ENCODE data around the gene PLP1.
"Not testable (repeated sequence)": the region's sequence is repeated elsewhere in the genome, so short reads cannot be mapped to it uniquely, and the experiment has no call there.

PLP1 gene

GRCh38 chrX:103791826-103792485 lies 15.3 kb downstream of the PLP1 start:
- ATAC-seq (ENCODE audit: low read depth): no peak

GRCh38 chrX:103792916-103793544 lies 16.4 kb downstream of the PLP1 start:
- Mint-ChIP-seq H3K27ac (no peak overlapping the region), H3K9me3 (no peaks in the 10 kb centered on the region), H3K4me1 (peaks cover 12% of the 10 kb centered on the region), H3K27me3 (no peaks in the 10 kb centered on the region), H3K36me3 (no peaks in the 10 kb centered on the region), H3K4me3 (no peak overlapping the region)
- DNase-seq (ENCODE audit: low spot score in 2 of 2) (no peak), ATAC-seq (ENCODE audit: low read depth) (no peak)

More at GRCh38 chrX:103791826-103792485, 15.3 kb downstream of the PLP1 start:
- Mint-ChIP-seq H3K4me3 (no peak overlapping the region), H3K27ac (no peak overlapping the region), H3K9me3 (no peaks in the 10 kb centered on the region), H3K27me3 (no peaks in the 10 kb centered on the region), H3K4me1 (peaks cover 12% of the 10 kb centered on the region), H3K36me3 (no peaks in the 10 kb centered on the region)
- DNase-seq (ENCODE audit: low spot score in 2 of 2): no peak

- Mint-ChIP-seq H3K4me3 (no peak overlapping the region), H3K36me3 (no peaks in the 10 kb centered on the region), H3K27me3 (no peaks in the 10 kb centered on the region), H3K9me3 (no peaks in the 10 kb centered on the region), H3K4me1 (peaks cover 9% of the 10 kb centered on the region), H3K27ac (no peak overlapping the region)
- DNase-seq (ENCODE audit: low spot score in 2 of 2) (no peak), ATAC-seq (ENCODE audit: low read depth) (no peak)
Observed at GRCh38 chrX:103793545-103793940, 16.9 kb downstream of the PLP1 start.

- ATAC-seq (ENCODE audit: low read depth) (no peak), DNase-seq (ENCODE audit: low spot score in 2 of 2) (no peak)
- Mint-ChIP-seq H3K36me3 (no peaks in the 10 kb centered on the region), H3K4me3 (no peak overlapping the region), H3K4me1 (peaks cover 3% of the 10 kb centered on the region), H3K27ac (no peak overlapping the region), H3K27me3 (no peaks in the 10 kb centered on the region), H3K9me3 (no peaks in the 10 kb centered on the region)
Observed at GRCh38 chrX:103794119-103794518, 17.5 kb downstream of the PLP1 start.

- no peak overlapping the region for H3K4me3 Mint-ChIP-seq
- DNase-seq (ENCODE audit: low spot score in 2 of 2) (no peak), ATAC-seq (ENCODE audit: low read depth) (no peak)
- no peaks in the 10 kb centered on the region for H3K36me3 Mint-ChIP-seq
- no peaks in the 10 kb centered on the region for H3K9me3 Mint-ChIP-seq
- H3K4me1 Mint-ChIP-seq: no peaks in the 10 kb centered on the region
- no peak overlapping the region for H3K27ac Mint-ChIP-seq
- no peaks in the 10 kb centered on the region for H3K27me3 Mint-ChIP-seq
Observed at GRCh38 chrX:103797691-103798090, 21.1 kb downstream of the PLP1 start.

- Mint-ChIP-seq H3K27me3 (no peaks in the 10 kb centered on the region), H3K36me3 (no peaks in the 10 kb centered on the region), H3K9me3 (no peaks in the 10 kb centered on the region), H3K4me3 (no peak overlapping the region), H3K27ac (no peak overlapping the region), H3K4me1 (no peaks in the 10 kb centered on the region)
- DNase-seq (ENCODE audit: low spot score in 2 of 2) (no peak), ATAC-seq (ENCODE audit: low read depth) (no peak)
Observed at GRCh38 chrX:103800318-103800717, 23.7 kb downstream of the PLP1 start.

- Mint-ChIP-seq H3K27me3 (peaks cover 2% of the 10 kb centered on the region), H3K36me3 (no peaks in the 10 kb centered on the region), H3K9me3 (no peaks in the 10 kb centered on the region), H3K27ac (no peak overlapping the region), H3K4me3 (no peak overlapping the region), H3K4me1 (no peaks in the 10 kb centered on the region)
- DNase-seq (ENCODE audit: low spot score in 2 of 2) (no peak), ATAC-seq (ENCODE audit: low read depth) (no peak)
Observed at GRCh38 chrX:103805860-103806259, 29.2 kb downstream of the PLP1 start.

GRCh38 chrX:103806862-103807474 lies 30.3 kb downstream of the PLP1 start:
- Mint-ChIP-seq H3K4me1 (no peaks in the 10 kb centered on the region), H3K27me3 (peaks cover 2% of the 10 kb centered on the region), H3K9me3 (no peaks in the 10 kb centered on the region), H3K27ac (no peak overlapping the region), H3K4me3 (no peak overlapping the region), H3K36me3 (no peaks in the 10 kb centered on the region)
- no peak for ATAC-seq (ENCODE audit: low read depth)
- DNase-seq (ENCODE audit: low spot score in 2 of 2): no peak

- no peaks in the 10 kb centered on the region for H3K36me3 Mint-ChIP-seq
- H3K27me3 Mint-ChIP-seq: peaks cover 2% of the 10 kb centered on the region
- H3K27ac Mint-ChIP-seq: no peak overlapping the region
- ATAC-seq (ENCODE audit: low read depth): no peak
- no peak overlapping the region for H3K4me3 Mint-ChIP-seq
- H3K4me1 Mint-ChIP-seq: peaks cover 2% of the 10 kb centered on the region
- H3K9me3 Mint-ChIP-seq: no peaks in the 10 kb centered on the region
- DNase-seq (ENCODE audit: low spot score in 2 of 2): no peak
Observed at GRCh38 chrX:103811858-103812257, 35.2 kb downstream of the PLP1 start.

- not testable (repeated sequence) for H3K27ac Mint-ChIP-seq; ATAC-seq (ENCODE audit: low read depth); H3K36me3 Mint-ChIP-seq; DNase-seq (ENCODE audit: low spot score in 2 of 2); H3K4me3 Mint-ChIP-seq; H3K4me1 Mint-ChIP-seq; H3K9me3 Mint-ChIP-seq; H3K27me3 Mint-ChIP-seq
Observed at GRCh38 chrX:103817101-103817500, 40.5 kb downstream of the PLP1 start.

GRCh38 chrX:103817502-103817901 lies 40.9 kb downstream of the PLP1 start:
- peak; percentile 35 for ATAC-seq (ENCODE audit: low read depth)
- H3K27ac Mint-ChIP-seq: no peak overlapping the region
- no peaks in the 10 kb centered on the region for H3K27me3 Mint-ChIP-seq
- no peaks in the 10 kb centered on the region for H3K36me3 Mint-ChIP-seq
- H3K4me3 Mint-ChIP-seq: no peak overlapping the region
- H3K9me3 Mint-ChIP-seq: no peaks in the 10 kb centered on the region
- peaks cover 2% of the 10 kb centered on the region for H3K4me1 Mint-ChIP-seq
- DNase-seq (ENCODE audit: low spot score in 2 of 2): peak; percentile 36 to 51

GRCh38 chrX:103818842-103819619 lies 42.4 kb downstream of the PLP1 start:
- Mint-ChIP-seq H3K4me3 (no peak overlapping the region), H3K9me3 (no peaks in the 10 kb centered on the region), H3K27ac (no peak overlapping the region), H3K4me1 (no peaks in the 10 kb centered on the region), H3K27me3 (no peaks in the 10 kb centered on the region), H3K36me3 (no peaks in the 10 kb centered on the region)
- ATAC-seq (ENCODE audit: low read depth) (no peak), DNase-seq (ENCODE audit: low spot score in 2 of 2) (no peak)

GRCh38 chrX:103820802-103821201 lies 44.2 kb downstream of the PLP1 start:
- H3K36me3 Mint-ChIP-seq; H3K27me3 Mint-ChIP-seq; DNase-seq (ENCODE audit: low spot score in 2 of 2); H3K4me1 Mint-ChIP-seq; H3K4me3 Mint-ChIP-seq; ATAC-seq (ENCODE audit: low read depth); H3K27ac Mint-ChIP-seq; H3K9me3 Mint-ChIP-seq: not testable (repeated sequence)

- ATAC-seq (ENCODE audit: low read depth) (no peak), DNase-seq (ENCODE audit: low spot score in 2 of 2) (no peak)
- H3K9me3 Mint-ChIP-seq: no peaks in the 10 kb centered on the region
- no peaks in the 10 kb centered on the region for H3K4me1 Mint-ChIP-seq
- no peaks in the 10 kb centered on the region for H3K27me3 Mint-ChIP-seq
- H3K36me3 Mint-ChIP-seq: no peaks in the 10 kb centered on the region
- no peak overlapping the region for H3K4me3 Mint-ChIP-seq
- H3K27ac Mint-ChIP-seq: no peak overlapping the region
Observed at GRCh38 chrX:103823591-103823990, 47.0 kb downstream of the PLP1 start.

All from memory B cell (primary cell).